ENCODE measurements around the gene ADORA2B. TPM values are rescaled to one million over a fixed set of nuclear protein-coding genes. Genes with fewer than 3 reads are reported as not detected.

ADORA2B gene
- total RNA-seq, 1 donor from 2014 or later = 1.9 TPM

GRCh38 chr17:15972497-15972951 is 27.6 kb downstream of the ADORA2B start:
- peaks cover 20% of the 10 kb centered on the region for H3K36me3 Mint-ChIP-seq
- Histone ChIP-seq H3F3A (ENCODE audit: low read depth) (peaks cover 16% of the 10 kb centered on the region), H3K79me2 (ENCODE audit: low read depth) (no peaks in the 10 kb centered on the region), H4K20me1 (ENCODE audit: low read depth) (no peaks in the 10 kb centered on the region), H3K4me1 (peaks cover 19% of the 10 kb centered on the region), H3K4me2 (no peak overlapping the region), H3K4me3 (no peak overlapping the region), H2AFZ (replicated peaks) (no peak overlapping the region), H3K27me3 (no peaks in the 10 kb centered on the region), H3K9me3 (ENCODE audit: low read depth) (no peaks in the 10 kb centered on the region), H3K27ac (no peak overlapping the region), H3K9ac (no peak overlapping the region), H3K36me3 (no peaks in the 10 kb centered on the region)
- no peak overlapping the region for H3K27ac Mint-ChIP-seq
- no peaks in the 10 kb centered on the region for H3K9me3 Mint-ChIP-seq
- H3K4me3 Mint-ChIP-seq = no peak overlapping the region
- peaks cover 3% of the 10 kb centered on the region for H3K27me3 Mint-ChIP-seq (ENCODE audit: insufficient read depth, low read depth)
- TF ChIP-seq EZH2phosphoT487 (IDR thresholded peaks at IDR 0.05) = no peak
- TF ChIP-seq, protein P1, sequence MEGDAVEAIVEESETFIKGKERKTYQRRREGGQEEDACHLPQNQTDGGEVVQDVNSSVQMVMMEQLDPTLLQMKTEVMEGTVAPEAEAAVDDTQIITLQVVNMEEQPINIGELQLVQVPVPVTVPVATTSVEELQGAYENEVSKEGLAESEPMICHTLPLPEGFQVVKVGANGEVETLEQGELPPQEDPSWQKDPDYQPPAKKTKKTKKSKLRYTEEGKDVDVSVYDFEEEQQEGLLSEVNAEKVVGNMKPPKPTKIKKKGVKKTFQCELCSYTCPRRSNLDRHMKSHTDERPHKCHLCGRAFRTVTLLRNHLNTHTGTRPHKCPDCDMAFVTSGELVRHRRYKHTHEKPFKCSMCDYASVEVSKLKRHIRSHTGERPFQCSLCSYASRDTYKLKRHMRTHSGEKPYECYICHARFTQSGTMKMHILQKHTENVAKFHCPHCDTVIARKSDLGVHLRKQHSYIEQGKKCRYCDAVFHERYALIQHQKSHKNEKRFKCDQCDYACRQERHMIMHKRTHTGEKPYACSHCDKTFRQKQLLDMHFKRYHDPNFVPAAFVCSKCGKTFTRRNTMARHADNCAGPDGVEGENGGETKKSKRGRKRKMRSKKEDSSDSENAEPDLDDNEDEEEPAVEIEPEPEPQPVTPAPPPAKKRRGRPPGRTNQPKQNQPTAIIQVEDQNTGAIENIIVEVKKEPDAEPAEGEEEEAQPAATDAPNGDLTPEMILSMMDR (IDR thresholded peaks at IDR 0.05) = no peak
- DNase-seq (ENCODE audit: low spot score) = no peak
- peaks cover 18% of the 10 kb centered on the region for H3K4me1 Mint-ChIP-seq

DNA sequence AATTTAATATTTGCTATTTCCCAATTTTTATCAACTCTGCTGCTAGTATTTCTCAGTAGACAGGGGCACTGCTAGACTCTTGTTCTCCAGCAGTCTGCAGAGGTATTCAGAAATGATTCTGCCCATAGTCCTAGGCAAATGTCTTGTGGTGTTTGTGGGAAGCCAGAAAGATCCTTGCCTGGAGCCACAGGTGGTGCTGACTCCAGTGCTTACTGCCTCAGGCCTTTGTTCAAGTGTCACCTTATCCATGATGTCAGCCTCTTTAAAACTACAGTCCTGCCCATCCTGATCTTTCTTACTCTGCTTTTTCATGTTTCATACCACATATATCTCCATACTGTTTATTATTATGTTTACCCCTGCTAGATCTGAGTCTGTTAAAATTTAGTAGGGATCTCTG is 28.1 kb downstream of the ADORA2B start:
- no peaks in the 10 kb centered on the region for H3K27me3 ChIP-seq
- TF ChIP-seq EZH2 (IDR thresholded peaks at IDR 0.05) = no peak
- no peak overlapping the region for H2AFZ ChIP-seq (replicated peaks)
- peaks cover 11% of the 10 kb centered on the region for H3F3A ChIP-seq (ENCODE audit: low read depth)
- H3K9me3 Mint-ChIP-seq = no peaks in the 10 kb centered on the region
- no peaks in the 10 kb centered on the region for H4K20me1 ChIP-seq (ENCODE audit: low read depth)
- H3K4me1 Mint-ChIP-seq = peaks cover 14% of the 10 kb centered on the region
- H3K27me3 Mint-ChIP-seq (ENCODE audit: insufficient read depth, low read depth) = peaks cover 3% of the 10 kb centered on the region
- H3K4me3 Mint-ChIP-seq = no peak overlapping the region
- no peak for DNase-seq (ENCODE audit: low spot score)
- H3K27ac Mint-ChIP-seq = no peak overlapping the region
- H3K9me3 ChIP-seq (ENCODE audit: low read depth) = no peaks in the 10 kb centered on the region
- no peak overlapping the region for H3K27ac ChIP-seq
- H3K4me3 ChIP-seq = no peak overlapping the region
- no peak overlapping the region for H3K4me2 ChIP-seq
- H3K36me3 Mint-ChIP-seq = peaks cover 22% of the 10 kb centered on the region
- no peaks in the 10 kb centered on the region for H3K79me2 ChIP-seq (ENCODE audit: low read depth)
- H3K9ac ChIP-seq = no peak overlapping the region
- H3K4me1 ChIP-seq = peaks cover 19% of the 10 kb centered on the region
- no peaks in the 10 kb centered on the region for H3K36me3 ChIP-seq

- Mint-ChIP-seq H3K36me3 (peaks cover 24% of the 10 kb centered on the region), H3K27me3 (ENCODE audit: insufficient read depth, low read depth) (peaks cover 3% of the 10 kb centered on the region), H3K4me1 (peaks cover 12% of the 10 kb centered on the region), H3K4me3 (no peak overlapping the region), H3K9me3 (no peaks in the 10 kb centered on the region), H3K27ac (no peak overlapping the region)
- peaks cover 19% of the 10 kb centered on the region for H3K4me1 ChIP-seq
- H3K79me2 ChIP-seq (ENCODE audit: low read depth) = no peaks in the 10 kb centered on the region
- no peak overlapping the region for H3K9ac ChIP-seq
- no peaks in the 10 kb centered on the region for H4K20me1 ChIP-seq (ENCODE audit: low read depth)
- no peak overlapping the region for H3K27ac ChIP-seq
- TF ChIP-seq EZH2 (IDR thresholded peaks at IDR 0.05) (no peak), EZH2phosphoT487 (IDR thresholded peaks at IDR 0.05) (no peak)
- TF ChIP-seq, protein P1 (IDR thresholded peaks at IDR 0.05) = no peak
- H3K27me3 ChIP-seq = no peaks in the 10 kb centered on the region
- H3K4me3 ChIP-seq = no peak overlapping the region
- no peaks in the 10 kb centered on the region for H3K9me3 ChIP-seq (ENCODE audit: low read depth)
- no peak for DNase-seq (ENCODE audit: low spot score)
- H3K36me3 ChIP-seq = no peaks in the 10 kb centered on the region
- H3F3A ChIP-seq (ENCODE audit: low read depth) = peaks cover 11% of the 10 kb centered on the region
- H2AFZ ChIP-seq (replicated peaks) = no peak overlapping the region
- H3K4me2 ChIP-seq = no peak overlapping the region
Observed at GRCh38 chr17:15973834-15974233, 28.9 kb downstream of the ADORA2B start.

- H3K9me3 ChIP-seq (ENCODE audit: low read depth) = no peaks in the 10 kb centered on the region
- H3K4me3 Mint-ChIP-seq = no peak overlapping the region
- no peaks in the 10 kb centered on the region for H3K4me1 ChIP-seq
- H3K4me3 ChIP-seq = no peak overlapping the region
- H3K36me3 Mint-ChIP-seq = peaks cover 44% of the 10 kb centered on the region
- no peak overlapping the region for H3K27ac ChIP-seq
- no peak overlapping the region for H3K4me2 ChIP-seq
- H3K4me1 Mint-ChIP-seq = peaks cover 2% of the 10 kb centered on the region
- no peaks in the 10 kb centered on the region for H3K27me3 ChIP-seq
- H3K9ac ChIP-seq = no peak overlapping the region
- H3K36me3 ChIP-seq = no peaks in the 10 kb centered on the region
- H3K27me3 Mint-ChIP-seq (ENCODE audit: insufficient read depth, low read depth) = no peaks in the 10 kb centered on the region
- DNase-seq (ENCODE audit: low spot score) = no peak
- no peaks in the 10 kb centered on the region for H4K20me1 ChIP-seq (ENCODE audit: low read depth)
- peaks cover 3% of the 10 kb centered on the region for H3K9me3 Mint-ChIP-seq
- no peaks in the 10 kb centered on the region for H3K79me2 ChIP-seq (ENCODE audit: low read depth)
- TF ChIP-seq, protein P1 (IDR thresholded peaks at IDR 0.05) = no peak
- no peak for TF ChIP-seq EZH2phosphoT487 (IDR thresholded peaks at IDR 0.05)
- no peak overlapping the region for H3K27ac Mint-ChIP-seq
- no peak overlapping the region for H2AFZ ChIP-seq (replicated peaks)
- peaks cover 5% of the 10 kb centered on the region for H3F3A ChIP-seq (ENCODE audit: low read depth)
Observed at GRCh38 chr17:15977894-15978293, 33.0 kb downstream of the ADORA2B start.

Measured in neural progenitor cell (in vitro differentiated cells).